Dedifferentiated amniotic fluid mesenchymal stem cell (primary cell): ENCODE data around the gene TRIM31.

Source experiments
- DNase-seq: peaks from one replicate; pipeline ENCODE4 v3.0.0-alpha.2; 2016; ENCODE audit errors: extremely low spot score

The TRIM31 gene

GRCh38 chr6:30087876-30088275 is 25.0 kb downstream of the TRIM31 start:
- no peak for DNase-seq

- DNase-seq: no peak
These were observed 35.7 kb downstream of the TRIM31 start for GRCh38 chr6:30077218-30077617.

GRCh38 chr6:30075790-30076732 is 36.8 kb downstream of the TRIM31 start:
- no peak for DNase-seq

GRCh38 chr6:30075094-30075789 is 37.6 kb downstream of the TRIM31 start, which contains the start of gene RNF39:
TSS of gene RNF39 (minus strand) at chr6:30075769. CDS start at chr6:30075585, 184 bp downstream.
- DNase-seq: no peak

GRCh38 chr6:30074331-30075093 is 38.4 kb downstream of the TRIM31 start:
- DNase-seq: no peak

DNA sequence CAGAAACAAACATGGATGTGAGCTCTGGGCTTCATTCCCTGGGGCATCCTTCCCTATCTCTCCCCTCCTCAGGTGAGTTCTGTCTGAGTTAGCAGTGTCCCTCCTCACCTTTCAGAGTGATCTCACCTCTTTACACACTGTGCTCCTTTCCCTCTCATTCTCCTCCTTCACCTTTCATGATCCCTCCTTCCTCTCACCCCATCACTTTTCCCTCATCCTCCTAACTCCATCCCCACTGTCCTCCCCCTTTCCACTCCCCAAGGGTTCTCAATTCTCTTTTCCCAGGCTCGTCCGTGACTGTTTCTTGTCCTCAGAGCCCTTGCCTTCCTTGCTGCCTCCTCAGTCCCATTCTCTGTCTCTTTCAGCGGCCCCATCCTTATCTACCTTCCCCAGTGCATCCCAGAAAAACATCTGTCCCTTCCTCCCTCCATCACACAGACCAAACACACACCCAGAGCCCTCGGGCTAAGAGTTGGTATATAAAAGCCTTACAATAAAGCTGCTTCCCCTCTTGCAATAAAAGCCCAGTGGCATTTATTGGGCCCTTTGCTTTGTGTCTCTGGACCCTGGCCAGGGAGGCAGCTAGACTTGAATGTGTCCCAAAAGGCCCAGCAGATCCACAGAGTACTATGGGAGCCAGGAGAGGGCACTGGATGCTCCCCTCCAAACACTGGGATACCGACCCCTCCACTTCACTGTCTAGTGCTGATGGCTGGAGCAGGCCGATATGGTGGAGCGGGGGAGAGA is 39.2 kb downstream of the TRIM31 start:
- DNase-seq: no peak

- DNase-seq: no peak
These were observed 41.0 kb downstream of the TRIM31 start for GRCh38 chr6:30071858-30072257.

DNA sequence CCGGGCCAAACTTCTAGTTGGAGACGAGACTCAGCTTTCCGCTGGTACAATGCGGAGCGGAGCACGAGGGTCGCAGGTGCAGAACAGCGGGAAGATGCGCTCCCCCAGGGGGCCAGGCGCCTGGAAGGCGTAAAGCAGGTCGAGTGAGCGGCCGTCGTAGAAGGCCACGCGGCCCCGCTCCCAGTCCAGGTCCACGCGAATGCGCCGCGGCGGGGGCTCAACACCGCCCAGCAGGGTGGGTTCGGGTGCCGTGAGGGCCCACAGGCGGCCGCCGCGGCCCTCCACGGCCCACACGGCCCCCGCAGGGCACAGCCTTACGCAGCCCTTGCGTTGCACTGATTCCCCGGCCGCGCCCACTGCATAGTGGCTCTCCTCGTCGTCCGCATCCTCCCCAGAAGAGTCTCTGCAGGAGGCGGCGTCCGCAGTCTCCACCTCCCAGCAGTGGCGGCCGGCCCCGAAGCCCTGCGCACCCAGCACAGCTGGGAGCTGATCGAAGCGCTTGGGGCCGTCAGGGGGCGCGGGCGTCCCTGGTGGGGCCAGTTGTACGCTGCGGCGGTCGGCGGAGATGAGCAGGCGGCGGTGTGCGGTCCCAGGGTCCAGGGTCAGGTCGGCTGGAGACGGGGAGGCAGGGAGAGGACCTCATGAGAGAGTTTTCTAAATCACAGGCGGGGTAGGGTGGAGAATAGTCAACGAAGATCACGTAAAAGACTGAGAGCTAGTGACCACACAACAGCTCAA is 41.6 kb downstream of the TRIM31 start:
- no peak for DNase-seq

- DNase-seq: no peak
These were observed 45.3 kb downstream of the TRIM31 start for GRCh38 chr6:30067460-30068139.

- peak; percentile 99 for DNase-seq
These were observed 46.1 kb downstream of the TRIM31 start, which contains the start of gene PPP1R11 for GRCh38 chr6:30066577-30067459. TSS of gene PPP1R11 (plus strand) at chr6:30067198. CDS start at chr6:30067411, 213 bp downstream.

- no peak for DNase-seq
These were observed 46.8 kb downstream of the TRIM31 start for GRCh38 chr6:30066082-30066481.

DNA sequence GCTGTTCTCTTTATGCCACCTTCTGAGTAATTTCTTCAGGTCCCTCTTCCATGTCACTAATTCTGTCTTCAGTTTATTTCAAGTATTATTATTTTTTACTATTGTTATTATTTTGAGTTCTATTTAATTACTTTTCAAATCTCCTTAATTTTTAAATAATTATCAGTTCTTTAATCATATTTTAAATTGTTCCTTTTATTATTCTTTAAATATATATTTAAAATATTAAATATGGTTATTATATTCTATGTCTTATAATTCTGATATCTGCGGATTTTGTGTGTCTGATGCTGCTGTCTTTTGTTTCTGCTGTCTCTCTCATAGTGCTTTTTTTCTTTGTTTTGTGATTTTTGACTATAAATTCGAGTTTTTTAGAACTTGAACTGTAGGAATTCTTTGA is 49.6 kb downstream of the TRIM31 start:
- DNase-seq: no peak

- DNase-seq: no peak
These were observed 50.3 kb downstream of the TRIM31 start for GRCh38 chr6:30062471-30063178.

GRCh38 chr6:30061858-30062458 is 50.9 kb downstream of the TRIM31 start:
- DNase-seq: no peak

DNA sequence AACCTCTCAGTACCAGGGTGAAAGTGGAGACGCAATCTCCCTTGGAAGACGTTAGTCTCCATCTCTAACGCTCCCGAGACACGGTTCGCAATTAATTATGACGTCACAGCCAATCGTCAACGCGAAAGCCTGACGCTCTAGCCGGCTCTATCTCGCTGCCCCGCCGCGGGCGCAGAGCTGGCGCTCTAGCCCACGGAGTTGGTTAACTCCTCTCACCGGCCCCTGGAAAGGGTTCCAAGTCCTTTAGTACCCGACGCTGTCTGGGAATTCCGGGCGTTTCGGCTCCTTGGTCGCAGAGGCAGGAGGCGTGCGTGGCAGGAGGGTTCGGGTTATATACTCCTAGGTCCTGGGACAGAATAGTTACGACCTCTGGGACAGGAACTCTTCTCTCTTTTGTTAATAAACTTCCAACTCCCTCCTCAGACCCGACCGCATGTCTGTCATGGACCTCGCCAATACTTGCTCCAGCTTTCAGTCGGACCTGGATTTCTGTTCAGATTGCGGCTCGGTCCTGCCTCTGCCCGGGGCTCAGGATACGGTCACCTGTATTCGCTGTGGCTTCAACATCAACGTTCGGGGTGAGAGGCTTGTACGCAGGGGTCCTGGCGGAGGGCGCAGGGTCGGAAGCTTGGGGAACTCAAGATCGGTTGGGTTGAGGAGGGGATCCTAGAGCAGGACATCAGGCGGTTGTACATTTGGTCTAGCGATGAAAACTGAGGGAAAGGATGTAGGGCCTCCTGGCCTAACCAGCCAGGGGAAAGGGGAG is 51.6 kb downstream of the TRIM31 start, which contains the start of gene POLR1H:
TSS of gene POLR1H (plus strand) at position 174 of the 766 bp plus-strand sequence. CDS start at position 434, 260 bp downstream.
- DNase-seq: peak; percentile 98

DNA sequence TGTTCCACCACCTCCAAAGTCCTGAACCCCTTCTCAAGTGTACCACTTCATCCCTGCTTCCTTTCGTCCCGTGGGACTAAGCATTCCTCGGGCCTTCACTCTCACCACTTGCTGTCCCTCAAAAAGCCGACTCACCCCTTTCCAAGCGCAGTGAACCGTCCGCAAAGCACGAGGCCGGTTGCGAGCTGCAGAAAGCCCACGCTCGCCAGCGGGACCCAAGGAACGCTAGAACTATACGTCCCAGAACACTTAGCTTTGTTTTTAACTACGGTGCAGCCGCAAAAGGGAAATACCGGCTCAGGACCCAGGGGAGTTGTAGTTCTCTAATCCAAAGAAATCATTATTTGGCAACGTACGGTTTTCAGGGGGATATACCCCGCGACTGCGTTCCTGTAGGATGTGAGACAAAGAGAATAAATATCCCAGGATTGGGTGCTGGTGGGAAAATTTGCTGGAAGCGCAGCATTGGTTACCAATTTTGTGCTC is 52.2 kb downstream of the TRIM31 start:
- no peak for DNase-seq

DNA sequence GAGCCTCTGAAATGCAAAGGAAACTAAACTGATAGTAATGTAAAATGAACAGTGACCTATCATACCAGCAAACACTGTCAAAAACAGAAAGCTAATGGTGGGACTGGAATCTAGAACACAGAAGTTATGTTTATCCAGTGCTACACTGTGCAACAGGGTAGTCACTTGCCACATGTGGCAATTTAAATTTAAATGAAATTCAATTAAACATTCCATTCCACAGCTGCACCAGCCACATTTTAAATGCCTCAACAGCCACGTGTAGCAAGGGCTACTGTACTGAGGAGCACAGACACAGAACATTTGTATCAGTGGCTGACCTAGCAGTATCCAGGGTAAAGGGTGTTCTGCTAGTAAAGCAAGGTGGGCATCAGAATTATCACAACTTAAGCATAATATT is 57.4 kb downstream of the TRIM31 start:
- DNase-seq: no peak
